ENCODE results near the gene MARK3. TPM values are rescaled to one million over a fixed set of nuclear protein-coding genes. Genes with fewer than 3 reads are reported as not detected.

Gene MARK3
- total RNA-seq, 1 experiment from 2014 or later: 72.5 TPM

GRCh38 chr14:103392572-103392971 is 7.4 kb downstream of the MARK3 start (continued):
- TF ChIP-seq, protein P1, sequence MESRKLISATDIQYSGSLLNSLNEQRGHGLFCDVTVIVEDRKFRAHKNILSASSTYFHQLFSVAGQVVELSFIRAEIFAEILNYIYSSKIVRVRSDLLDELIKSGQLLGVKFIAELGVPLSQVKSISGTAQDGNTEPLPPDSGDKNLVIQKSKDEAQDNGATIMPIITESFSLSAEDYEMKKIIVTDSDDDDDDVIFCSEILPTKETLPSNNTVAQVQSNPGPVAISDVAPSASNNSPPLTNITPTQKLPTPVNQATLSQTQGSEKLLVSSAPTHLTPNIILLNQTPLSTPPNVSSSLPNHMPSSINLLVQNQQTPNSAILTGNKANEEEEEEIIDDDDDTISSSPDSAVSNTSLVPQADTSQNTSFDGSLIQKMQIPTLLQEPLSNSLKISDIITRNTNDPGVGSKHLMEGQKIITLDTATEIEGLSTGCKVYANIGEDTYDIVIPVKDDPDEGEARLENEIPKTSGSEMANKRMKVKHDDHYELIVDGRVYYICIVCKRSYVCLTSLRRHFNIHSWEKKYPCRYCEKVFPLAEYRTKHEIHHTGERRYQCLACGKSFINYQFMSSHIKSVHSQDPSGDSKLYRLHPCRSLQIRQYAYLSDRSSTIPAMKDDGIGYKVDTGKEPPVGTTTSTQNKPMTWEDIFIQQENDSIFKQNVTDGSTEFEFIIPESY (IDR thresholded peaks at IDR 0.05; ENCODE audit: extremely low read depth, insufficient replicate concordance, low read length): no peak
- TF ChIP-seq SRF (IDR thresholded peaks at IDR 0.05; ENCODE audit: low read depth) (no peak), JUND (IDR thresholded peaks at IDR 0.05) (no peak), RAD21 (IDR thresholded peaks at IDR 0.05; ENCODE audit: low read depth) (no peak), ELF1 (IDR thresholded peaks at IDR 0.05; ENCODE audit: borderline replicate concordance, low read depth) (no peak), SIN3A (IDR thresholded peaks at IDR 0.05; ENCODE audit: low read depth) (no peak), ATF3 (IDR thresholded peaks at IDR 0.05) (no peak), POLR2AphosphoS5 (IDR thresholded peaks at IDR 0.05; ENCODE audit: low read depth, low read length) (no peak), EGR1 (IDR thresholded peaks at IDR 0.05; ENCODE audit: low read depth) (no peak)

DNA sequence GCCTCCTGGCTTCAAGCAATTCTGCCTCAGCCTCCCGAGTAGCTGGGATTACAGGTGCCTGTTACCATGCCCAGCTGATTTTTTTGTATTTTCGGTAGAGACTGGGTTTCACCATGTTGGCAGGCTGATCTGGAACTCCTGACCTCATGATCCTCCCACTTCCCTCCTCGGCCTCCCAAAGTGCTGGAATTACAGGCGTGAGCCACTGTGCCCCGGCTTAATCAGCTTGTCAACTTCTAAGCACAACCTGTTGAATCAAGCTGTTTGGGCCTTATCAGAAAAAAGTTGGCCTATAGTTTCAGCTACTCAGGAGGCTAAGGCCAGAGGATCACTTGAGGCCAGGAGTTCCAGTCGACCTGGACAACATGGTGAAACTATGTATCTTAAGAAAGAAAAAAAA is 7.9 kb downstream of the MARK3 start:
- Histone ChIP-seq H3K9ac (ENCODE audit: low read length) (no peak overlapping the region), H4K20me1 (ENCODE audit: insufficient read depth) (peaks cover 23% of the 10 kb centered on the region; the same call in 1 of the 2 replicates), H2AFZ (ENCODE audit: low read depth, low read length, poor library complexity, severe bottlenecking) (no peak overlapping the region), H3K4me2 (ENCODE audit: low read length) (no peak overlapping the region), H3K9me2 (ENCODE audit: insufficient read depth) (no peaks in the 10 kb centered on the region), H3K4me3 (replicated peaks in 1 of 2; ENCODE audit: low read depth in 1 of 2, low read length in 2 of 2) (no peak overlapping the region), H3K79me2 (ENCODE audit: insufficient read depth, low read length) (peaks cover 99% of the 10 kb centered on the region), H3K9me3 (ENCODE audit: control insufficient read depth in 1 of 2, insufficient read depth in 1 of 2, low read depth in 1 of 2, low read length in 2 of 2) (no peaks in the 10 kb centered on the region), H3K27ac (ENCODE audit: low read depth, low read length) (no peak overlapping the region), H3K36me3 (ENCODE audit: control insufficient read depth in 1 of 2, insufficient read depth in 2 of 2, low read length in 2 of 2) (no peaks in the 10 kb centered on the region), H3K27me3 (ENCODE audit: insufficient read depth, low read length) (no peaks in the 10 kb centered on the region), H3K4me1 (ENCODE audit: control insufficient read depth in 1 of 2, insufficient read depth in 2 of 2, low read length in 2 of 2) (peaks cover 18 to 23% of the 10 kb centered on the region in 2 experiments; a peak in 3 of 4 replicates)
- ChIA-PET RAD21 (ENCODE audit: low non-redundant PET in 1 of 2, low total read pairs in 2 of 2, uncharacterized antibody in 2 of 2, unreplicated experiment in 2 of 2) (interaction anchor here in 1 of 2 experiments (0.6 kb wide), 1 partner anchor 55 kb away, joined by 3 read pairs; no protein-coding TSS in a partner anchor), POLR2A (no interaction called here), CTCF (interaction anchor here (0.9 to 1.4 kb wide), 6 partner anchors 13 to 288 kb away, joined by 3 to 7 read pairs (median 4); no protein-coding TSS in a partner anchor)
- no peak for DNase-seq (ENCODE audit: low read depth, low spot score)
- no TSS peak for BruUV-seq (replicated peaks)
- intact Hi-C loops (cut with micrococcal nuclease): loop anchor here (5.0 kb wide), 1 partner anchor 96 kb away; no protein-coding TSS in a partner anchor
- TF ChIP-seq SRF (IDR thresholded peaks at IDR 0.05; ENCODE audit: low read depth) (no peak), EZH2phosphoT487 (IDR thresholded peaks at IDR 0.05; ENCODE audit: borderline replicate concordance) (no peak), RAD21 (IDR thresholded peaks at IDR 0.05; ENCODE audit: low read depth) (no peak), ZFX (IDR thresholded peaks at IDR 0.05) (no peak), CTCF (IDR thresholded peaks at IDR 0.05 in 2 of 3, conservative IDR thresholded peaks at IDR 0.05 in 1 of 3; ENCODE audit: borderline replicate concordance in 1 of 3, insufficient read depth in 1 of 3, low read depth in 2 of 3, low read length in 2 of 3) (no peak)
- TF ChIP-seq, protein P2, sequence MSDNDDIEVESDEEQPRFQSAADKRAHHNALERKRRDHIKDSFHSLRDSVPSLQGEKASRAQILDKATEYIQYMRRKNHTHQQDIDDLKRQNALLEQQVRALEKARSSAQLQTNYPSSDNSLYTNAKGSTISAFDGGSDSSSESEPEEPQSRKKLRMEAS (IDR thresholded peaks at IDR 0.05): no peak
- TF ChIP-seq, protein P3, sequence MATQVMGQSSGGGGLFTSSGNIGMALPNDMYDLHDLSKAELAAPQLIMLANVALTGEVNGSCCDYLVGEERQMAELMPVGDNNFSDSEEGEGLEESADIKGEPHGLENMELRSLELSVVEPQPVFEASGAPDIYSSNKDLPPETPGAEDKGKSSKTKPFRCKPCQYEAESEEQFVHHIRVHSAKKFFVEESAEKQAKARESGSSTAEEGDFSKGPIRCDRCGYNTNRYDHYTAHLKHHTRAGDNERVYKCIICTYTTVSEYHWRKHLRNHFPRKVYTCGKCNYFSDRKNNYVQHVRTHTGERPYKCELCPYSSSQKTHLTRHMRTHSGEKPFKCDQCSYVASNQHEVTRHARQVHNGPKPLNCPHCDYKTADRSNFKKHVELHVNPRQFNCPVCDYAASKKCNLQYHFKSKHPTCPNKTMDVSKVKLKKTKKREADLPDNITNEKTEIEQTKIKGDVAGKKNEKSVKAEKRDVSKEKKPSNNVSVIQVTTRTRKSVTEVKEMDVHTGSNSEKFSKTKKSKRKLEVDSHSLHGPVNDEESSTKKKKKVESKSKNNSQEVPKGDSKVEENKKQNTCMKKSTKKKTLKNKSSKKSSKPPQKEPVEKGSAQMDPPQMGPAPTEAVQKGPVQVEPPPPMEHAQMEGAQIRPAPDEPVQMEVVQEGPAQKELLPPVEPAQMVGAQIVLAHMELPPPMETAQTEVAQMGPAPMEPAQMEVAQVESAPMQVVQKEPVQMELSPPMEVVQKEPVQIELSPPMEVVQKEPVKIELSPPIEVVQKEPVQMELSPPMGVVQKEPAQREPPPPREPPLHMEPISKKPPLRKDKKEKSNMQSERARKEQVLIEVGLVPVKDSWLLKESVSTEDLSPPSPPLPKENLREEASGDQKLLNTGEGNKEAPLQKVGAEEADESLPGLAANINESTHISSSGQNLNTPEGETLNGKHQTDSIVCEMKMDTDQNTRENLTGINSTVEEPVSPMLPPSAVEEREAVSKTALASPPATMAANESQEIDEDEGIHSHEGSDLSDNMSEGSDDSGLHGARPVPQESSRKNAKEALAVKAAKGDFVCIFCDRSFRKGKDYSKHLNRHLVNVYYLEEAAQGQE (IDR thresholded peaks at IDR 0.05; ENCODE audit: low read depth): no peak
- ATAC-seq: no peak
